Astrocyte of the spinal cord (primary cell): Measurements from ENCODE around the gene LIMA1.
A peak's percentile ranks its signal among the peaks of the same experiment; 100 is the strongest.
"Not testable (repeated sequence)": the region's sequence is repeated elsewhere in the genome, so short reads cannot be mapped to it uniquely, and the experiment has no call there.

Experiments
- DNase-seq: peaks from one replicate; pipeline ENCODE4 v3.0.0; 2011; ENCODE audit warnings: low read depth, low spot score
- H3K4me3 ChIP-seq: 2 replicates; pipeline ENCODE4 v1.5.1; 2011; ENCODE audit warnings: low read depth, mild to moderate bottlenecking, low read length, moderate library complexity
- CTCF ChIP-seq: IDR thresholded peaks from 2 replicates; pipeline ENCODE4 v1.5.1; 2012; ENCODE audit warnings: low read depth, mild to moderate bottlenecking, low read length, inconsistent platforms
- in situ Hi-C: cut with HindIII; loops from 2 replicates; pipeline ENCODE4 v1.10.0; 2017; ENCODE audit warnings: low sequenced_read_pairs

Gene LIMA1

GRCh38 chr12:50285253-50285652 lies 1.9 kb upstream of the LIMA1 start:
- no peak for DNase-seq
- TF ChIP-seq CTCF: no peak
- in situ Hi-C loops: no loop called here
- no peak overlapping the region for H3K4me3 ChIP-seq

GRCh38 chr12:50282721-50283228 lies 545 bp downstream of the LIMA1 start:
- in situ Hi-C loops: no loop called here
- no peak for TF ChIP-seq CTCF
- DNase-seq: peak; percentile 32
- peak overlapping the region; percentile 76 for H3K4me3 ChIP-seq

GRCh38 chr12:50279501-50279900 lies 3.8 kb downstream of the LIMA1 start:
- no peak for DNase-seq
- TF ChIP-seq CTCF: no peak
- in situ Hi-C loops: no loop called here
- no peak overlapping the region for H3K4me3 ChIP-seq

GRCh38 chr12:50276912-50277671 lies 6.2 kb downstream of the LIMA1 start:
- TF ChIP-seq CTCF: no peak
- in situ Hi-C loops: no loop called here
- H3K4me3 ChIP-seq: no peak overlapping the region
- DNase-seq: no peak

- H3K4me3 ChIP-seq: no peak overlapping the region
- no peak for DNase-seq
- no peak for TF ChIP-seq CTCF
- in situ Hi-C loops: no loop called here
Observed at GRCh38 chr12:50276068-50276467, 7.3 kb downstream of the LIMA1 start.

- DNase-seq: no peak
- in situ Hi-C loops: no loop called here
- H3K4me3 ChIP-seq: no peak overlapping the region
- TF ChIP-seq CTCF: no peak
Observed at GRCh38 chr12:50275556-50275955, 7.8 kb downstream of the LIMA1 start.

GRCh38 chr12:50275127-50275526 lies 8.2 kb downstream of the LIMA1 start:
- DNase-seq, H3K4me3 ChIP-seq, in situ Hi-C loops: not testable (repeated sequence)
